Measurements from ENCODE around the gene TIE1. TPM values are rescaled to one million over a fixed set of nuclear protein-coding genes. Genes with fewer than 3 reads are reported as not detected.
A peak's percentile ranks its signal among the peaks of the same experiment; 100 is the strongest.

The TIE1 gene
- total and polyA plus RNA-seq, 12 donors: 5.0 to 49.8 (median 27.0) TPM

- Histone ChIP-seq H3K36me3 (replicated peaks in 1 of 2) (no peaks in the 10 kb centered on the region), H3K27me3 (no peaks in the 10 kb centered on the region), H3K4me3 (no peak overlapping the region), H3K9me3 (replicated peaks in 1 of 3) (no peaks in the 10 kb centered on the region), H3K4me1 (replicated peaks in 1 of 2) (peaks cover 0 to 10% of the 10 kb centered on the region in 2 donors), H3K27ac (no peak overlapping the region)
- no peak for TF ChIP-seq POLR2A (IDR thresholded peaks at IDR 0.05)
- TF ChIP-seq CTCF (IDR thresholded peaks at IDR 0.05): no peak
- intact Hi-C loops (cut with DNase I): no loop called here
- whole genome bisulfite sequencing, 4 donors: 53 to 70% (median 65%) methylated on average over 12 of the region's 12 CpGs
- DNase-seq: peak in 2 of 7 donors; percentile 10 to 43
Observed at GRCh38 chr1:43288785-43289706, 11.7 kb upstream of the TIE1 start.

GRCh38 chr1:43292216-43292615 lies 8.6 kb upstream of the TIE1 start:
- WGBS, 4 donors: 81 to 95% (median 84%) methylated on average over 7 of the region's 7 CpGs
- no peak overlapping the region for H3K4me3 ChIP-seq
- DNase-seq: no peak
- no peaks in the 10 kb centered on the region for H3K9me3 ChIP-seq (replicated peaks in 1 of 3)
- H3K36me3 ChIP-seq (replicated peaks in 1 of 2): no peaks in the 10 kb centered on the region
- peaks cover 0 to 23% of the 10 kb centered on the region in 2 donors for H3K4me1 ChIP-seq (replicated peaks in 1 of 2)
- TF ChIP-seq POLR2A (IDR thresholded peaks at IDR 0.05): no peak
- TF ChIP-seq CTCF (IDR thresholded peaks at IDR 0.05): no peak
- intact Hi-C loops (cut with DNase I): no loop called here
- H3K27ac ChIP-seq: no peak overlapping the region
- H3K27me3 ChIP-seq: no peaks in the 10 kb centered on the region

- Histone ChIP-seq H3K4me1 (replicated peaks in 1 of 2) (peaks cover 0 to 23% of the 10 kb centered on the region in 2 donors), H3K27ac (no peak overlapping the region), H3K36me3 (replicated peaks in 1 of 2) (no peaks in the 10 kb centered on the region), H3K27me3 (no peaks in the 10 kb centered on the region), H3K9me3 (replicated peaks in 1 of 3) (no peaks in the 10 kb centered on the region), H3K4me3 (no peak overlapping the region)
- intact Hi-C loops (cut with DNase I): no loop called here
- TF ChIP-seq CTCF (IDR thresholded peaks at IDR 0.05): no peak
- TF ChIP-seq POLR2A (IDR thresholded peaks at IDR 0.05): no peak
- DNase-seq: no peak
- 74 to 88% (median 82%) methylated on average over 5 of the region's 5 CpGs for WGBS, 4 donors
Observed at GRCh38 chr1:43292679-43293078, 8.1 kb upstream of the TIE1 start.

GRCh38 chr1:43293176-43293575 lies 7.6 kb upstream of the TIE1 start:
- no peak overlapping the region for H3K4me3 ChIP-seq
- no peaks in the 10 kb centered on the region for H3K27me3 ChIP-seq
- H3K4me1 ChIP-seq (replicated peaks in 1 of 2): peaks cover 0 to 23% of the 10 kb centered on the region in 2 donors
- H3K9me3 ChIP-seq (replicated peaks in 1 of 3): no peaks in the 10 kb centered on the region
- WGBS, 4 donors: 64 to 96% (median 83%) methylated on average over 1 to 2 of the region's 2 CpGs
- DNase-seq: no peak
- no peak for TF ChIP-seq CTCF (IDR thresholded peaks at IDR 0.05)
- no peak for TF ChIP-seq POLR2A (IDR thresholded peaks at IDR 0.05)
- H3K36me3 ChIP-seq (replicated peaks in 1 of 2): no peaks in the 10 kb centered on the region
- intact Hi-C loops (cut with DNase I): no loop called here
- no peak overlapping the region for H3K27ac ChIP-seq
